Measurements from ENCODE around the gene HDGFL3. TPM values are rescaled to one million over a fixed set of nuclear protein-coding genes. Genes with fewer than 3 reads are reported as not detected.

Gene HDGFL3
- total and polyA plus RNA-seq, 2 donors (not counting 1 experiment from before 2014, with no cell fraction given): 0.12 to 2.5 TPM

DNA sequence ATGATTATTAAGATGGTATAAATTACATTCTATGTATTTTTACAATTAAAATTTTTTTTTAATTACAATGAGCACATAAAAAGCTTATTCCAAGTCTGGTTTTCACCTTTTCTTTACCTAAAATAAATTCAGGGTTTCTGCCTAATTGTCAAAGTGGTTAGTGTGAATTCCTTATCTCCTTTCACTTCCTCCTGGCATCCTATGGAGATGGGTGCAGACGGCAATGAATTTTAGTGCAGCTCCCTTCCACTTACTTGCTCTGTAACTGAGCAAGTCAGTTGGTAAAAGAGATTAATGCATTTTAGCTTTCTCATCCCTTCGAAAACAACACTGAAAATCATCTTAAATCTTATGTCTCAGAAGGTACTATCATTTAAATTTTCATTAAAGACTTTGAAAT, 13.1 kb downstream of the HDGFL3 start:
- CTCF ChIA-PET: no interaction called here
- H3K4me1 ChIP-seq (ENCODE audit: control insufficient read depth in 2 of 2, insufficient read depth in 2 of 2, low read length in 2 of 2): no peaks in the 10 kb centered on the region
- Mint-ChIP-seq H3K27ac (no peak overlapping the region), H3K9me3 (ENCODE audit: insufficient read depth) (no peaks in the 10 kb centered on the region), H3K27me3 (peaks cover 22% of the 10 kb centered on the region), H3K4me1 (no peaks in the 10 kb centered on the region), H3K4me3 (no peak overlapping the region)
- TF ChIP-seq EZH2 (IDR thresholded peaks at IDR 0.05; ENCODE audit: borderline replicate concordance, insufficient read depth, low read depth, low read length, poor library complexity, severe bottlenecking): no peak
- TF ChIP-seq, protein P1, sequence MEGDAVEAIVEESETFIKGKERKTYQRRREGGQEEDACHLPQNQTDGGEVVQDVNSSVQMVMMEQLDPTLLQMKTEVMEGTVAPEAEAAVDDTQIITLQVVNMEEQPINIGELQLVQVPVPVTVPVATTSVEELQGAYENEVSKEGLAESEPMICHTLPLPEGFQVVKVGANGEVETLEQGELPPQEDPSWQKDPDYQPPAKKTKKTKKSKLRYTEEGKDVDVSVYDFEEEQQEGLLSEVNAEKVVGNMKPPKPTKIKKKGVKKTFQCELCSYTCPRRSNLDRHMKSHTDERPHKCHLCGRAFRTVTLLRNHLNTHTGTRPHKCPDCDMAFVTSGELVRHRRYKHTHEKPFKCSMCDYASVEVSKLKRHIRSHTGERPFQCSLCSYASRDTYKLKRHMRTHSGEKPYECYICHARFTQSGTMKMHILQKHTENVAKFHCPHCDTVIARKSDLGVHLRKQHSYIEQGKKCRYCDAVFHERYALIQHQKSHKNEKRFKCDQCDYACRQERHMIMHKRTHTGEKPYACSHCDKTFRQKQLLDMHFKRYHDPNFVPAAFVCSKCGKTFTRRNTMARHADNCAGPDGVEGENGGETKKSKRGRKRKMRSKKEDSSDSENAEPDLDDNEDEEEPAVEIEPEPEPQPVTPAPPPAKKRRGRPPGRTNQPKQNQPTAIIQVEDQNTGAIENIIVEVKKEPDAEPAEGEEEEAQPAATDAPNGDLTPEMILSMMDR (IDR thresholded peaks at IDR 0.05): no peak
- H3K36me3 ChIP-seq (replicated peaks in 1 of 2; ENCODE audit: control extremely low read depth in 1 of 2, control insufficient read depth in 1 of 2, extremely low read depth in 1 of 2, insufficient read depth in 2 of 2, low read length in 1 of 2): no peaks in the 10 kb centered on the region
- no peak overlapping the region for H3K4me3 ChIP-seq (ENCODE audit: control extremely low read depth in 1 of 5, extremely low read depth in 1 of 5, insufficient read depth in 1 of 5, low read depth in 2 of 5, low read length in 4 of 5)
- no peak overlapping the region for H3K4me2 ChIP-seq (replicated peaks; ENCODE audit: low read depth, low read length, poor library complexity, severe bottlenecking)
- DNase-seq: no peak
- no CpG with 5 or more reads among the region's 2 CpGs for WGBS (ENCODE audit: insufficient coverage)
- H3K79me2 ChIP-seq (ENCODE audit: control insufficient read depth, insufficient read depth, low read length): no peaks in the 10 kb centered on the region
- no peaks in the 10 kb centered on the region for H3K9me3 ChIP-seq (ENCODE audit: control extremely low read depth in 1 of 3, control insufficient read depth in 2 of 3, insufficient read depth in 1 of 3, low read length in 2 of 3)
- no peak overlapping the region for H2AFZ ChIP-seq (ENCODE audit: insufficient read depth, low read depth, low read length, poor library complexity, severe bottlenecking)
- POLR2A ChIA-PET: no interaction called here
- H3K27me3 ChIP-seq (replicated peaks in 1 of 4; ENCODE audit: control extremely low read depth in 1 of 4, control insufficient read depth in 3 of 4, insufficient read depth in 4 of 4, low read length in 3 of 4): no peaks in the 10 kb centered on the region
- no peak overlapping the region for H3K9ac ChIP-seq (ENCODE audit: low read length)
- no peak overlapping the region for H3K27ac ChIP-seq (ENCODE audit: low read length in 2 of 2)
- no peak for ATAC-seq (ENCODE audit: low read depth)
- intact Hi-C loops (cut with micrococcal nuclease): no loop called here
- no peaks in the 10 kb centered on the region for H4K20me1 ChIP-seq (ENCODE audit: control insufficient read depth, insufficient read depth, low read length, poor library complexity, severe bottlenecking)

DNA sequence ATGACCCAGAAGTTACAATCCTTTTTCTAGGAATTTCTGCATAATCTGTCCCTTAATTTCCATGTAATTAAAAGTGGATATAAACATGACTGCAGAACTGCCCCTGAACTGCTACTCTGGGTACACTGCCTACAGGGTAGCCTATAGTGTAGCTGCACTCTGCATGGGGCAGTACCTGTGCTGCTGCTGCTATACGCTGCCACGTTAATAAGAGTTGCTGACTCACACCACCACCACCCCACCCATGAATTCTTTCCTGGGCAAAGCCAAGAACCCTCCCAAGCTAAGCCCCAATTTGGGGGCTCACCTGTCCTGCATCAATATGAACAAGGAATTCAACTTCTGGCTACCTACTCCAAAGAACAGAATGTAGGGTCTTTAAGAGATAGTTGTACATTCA, 13.9 kb downstream of the HDGFL3 start:
- no peak for DNase-seq
- CTCF ChIA-PET: no interaction called here
- intact Hi-C loops (cut with micrococcal nuclease): no loop called here

More for the DNA sequence above, 13.9 kb downstream of the HDGFL3 start:
- Mint-ChIP-seq H3K4me1 (no peaks in the 10 kb centered on the region), H3K4me3 (no peak overlapping the region), H3K27ac (no peak overlapping the region), H3K27me3 (peaks cover 18% of the 10 kb centered on the region), H3K9me3 (ENCODE audit: insufficient read depth) (no peaks in the 10 kb centered on the region)
- TF ChIP-seq EZH2 (IDR thresholded peaks at IDR 0.05; ENCODE audit: borderline replicate concordance, insufficient read depth, low read depth, low read length, poor library complexity, severe bottlenecking): no peak
- TF ChIP-seq, protein P1 (IDR thresholded peaks at IDR 0.05): no peak
- WGBS (ENCODE audit: insufficient coverage): no CpG with 5 or more reads among the region's 2 CpGs
- no peak overlapping the region for H2AFZ ChIP-seq (ENCODE audit: insufficient read depth, low read depth, low read length, poor library complexity, severe bottlenecking)
- POLR2A ChIA-PET: no interaction called here
- H3K79me2 ChIP-seq (ENCODE audit: control insufficient read depth, insufficient read depth, low read length): no peaks in the 10 kb centered on the region
- no peaks in the 10 kb centered on the region for H4K20me1 ChIP-seq (ENCODE audit: control insufficient read depth, insufficient read depth, low read length, poor library complexity, severe bottlenecking)
- no peak for ATAC-seq (ENCODE audit: low read depth)
- no peaks in the 10 kb centered on the region for H3K27me3 ChIP-seq (replicated peaks in 1 of 4; ENCODE audit: control extremely low read depth in 1 of 4, control insufficient read depth in 3 of 4, insufficient read depth in 4 of 4, low read length in 3 of 4)
- no peaks in the 10 kb centered on the region for H3K4me1 ChIP-seq (ENCODE audit: control insufficient read depth in 2 of 2, insufficient read depth in 2 of 2, low read length in 2 of 2)
- H3K9me3 ChIP-seq (ENCODE audit: control extremely low read depth in 1 of 3, control insufficient read depth in 2 of 3, insufficient read depth in 1 of 3, low read length in 2 of 3): no peaks in the 10 kb centered on the region
- no peak overlapping the region for H3K9ac ChIP-seq (ENCODE audit: low read length)
- no peak overlapping the region for H3K4me3 ChIP-seq (ENCODE audit: control extremely low read depth in 1 of 5, extremely low read depth in 1 of 5, insufficient read depth in 1 of 5, low read depth in 2 of 5, low read length in 4 of 5)
- H3K27ac ChIP-seq (ENCODE audit: low read length in 2 of 2): no peak overlapping the region
- H3K4me2 ChIP-seq (replicated peaks; ENCODE audit: low read depth, low read length, poor library complexity, severe bottlenecking): no peak overlapping the region
- no peaks in the 10 kb centered on the region for H3K36me3 ChIP-seq (replicated peaks in 1 of 2; ENCODE audit: control extremely low read depth in 1 of 2, control insufficient read depth in 1 of 2, extremely low read depth in 1 of 2, insufficient read depth in 2 of 2, low read length in 1 of 2)
